ENCODE results near the gene NEDD4L. TPM values are rescaled to one million over a fixed set of nuclear protein-coding genes. Genes with fewer than 3 reads are reported as not detected.
"Not testable (repeated sequence)": the region's sequence is repeated elsewhere in the genome, so short reads cannot be mapped to it uniquely, and the experiment has no call there.

The NEDD4L gene
- total RNA-seq (ENCODE audit: unreplicated experiment) = 209 TPM
- long read RNA-seq, full-length matches to known transcripts = 1 of 8 reads
- long read RNA-seq, partial matches to known transcripts = 3 of 8 reads
- long read RNA-seq, other reads (novel, unspliced or antisense) = 4 of 8 reads

DNA sequence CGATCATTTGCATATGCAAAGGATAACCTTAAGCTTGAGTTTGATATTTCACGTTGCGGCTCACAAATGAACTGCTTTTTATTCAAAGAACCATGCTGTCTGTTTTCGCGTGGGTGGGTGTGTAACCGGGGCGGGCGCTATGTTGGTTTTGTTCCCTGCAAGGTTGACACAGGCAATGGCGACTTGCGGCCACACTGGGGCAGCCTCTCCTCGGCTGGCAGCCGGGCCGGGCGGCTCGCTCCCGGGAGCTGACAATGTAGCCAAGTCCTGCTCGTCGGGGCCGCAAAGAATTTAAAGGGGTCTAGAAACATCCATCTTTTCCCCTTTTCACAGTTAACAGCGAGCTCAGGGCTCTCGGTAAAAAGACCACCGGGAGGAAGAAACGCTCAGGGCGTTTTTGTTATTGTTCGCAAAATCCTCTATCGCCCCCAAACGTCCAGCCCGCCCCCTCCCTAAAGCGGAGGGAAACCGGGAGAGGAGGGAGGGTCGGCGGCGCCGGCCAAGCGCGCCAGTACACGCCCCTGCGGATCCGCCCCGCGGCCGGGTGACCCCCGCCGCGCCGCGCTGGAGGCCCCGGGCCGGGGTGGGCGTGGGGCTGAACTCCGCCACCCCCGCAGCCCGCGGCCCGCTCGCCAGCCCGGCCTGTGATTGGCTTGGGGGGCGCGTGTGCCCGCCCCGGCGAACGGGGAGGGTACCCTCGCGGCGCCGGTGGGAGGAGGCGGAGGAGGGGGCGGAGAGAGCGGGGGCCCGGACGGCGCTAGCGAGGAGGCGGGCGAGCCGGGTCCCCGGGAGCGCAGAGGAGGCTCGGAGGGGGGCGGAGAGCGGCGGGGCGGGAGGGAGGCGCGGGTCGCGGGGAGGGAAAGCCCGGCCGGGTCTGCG is at the start of gene NEDD4L:
NEDD4L (plus strand) TSS at position 736 of the 879 bp plus-strand sequence. CDS start 435 bp downstream, outside the sequence.
- peaks cover 24% of the 10 kb centered on the region for H3K4me1 Mint-ChIP-seq (ENCODE audit: low read depth, unreplicated experiment)
- H3K27ac Mint-ChIP-seq (ENCODE audit: unreplicated experiment) = peak within 1 kb of the TSS; percentile 99
- H3K9me3 Mint-ChIP-seq (ENCODE audit: unreplicated experiment) = peaks cover 18% of the 10 kb centered on the region
- H3K4me3 Mint-ChIP-seq (ENCODE audit: unreplicated experiment) = peak within 1 kb of the TSS; percentile 98
- TF ChIP-seq, protein P1, sequence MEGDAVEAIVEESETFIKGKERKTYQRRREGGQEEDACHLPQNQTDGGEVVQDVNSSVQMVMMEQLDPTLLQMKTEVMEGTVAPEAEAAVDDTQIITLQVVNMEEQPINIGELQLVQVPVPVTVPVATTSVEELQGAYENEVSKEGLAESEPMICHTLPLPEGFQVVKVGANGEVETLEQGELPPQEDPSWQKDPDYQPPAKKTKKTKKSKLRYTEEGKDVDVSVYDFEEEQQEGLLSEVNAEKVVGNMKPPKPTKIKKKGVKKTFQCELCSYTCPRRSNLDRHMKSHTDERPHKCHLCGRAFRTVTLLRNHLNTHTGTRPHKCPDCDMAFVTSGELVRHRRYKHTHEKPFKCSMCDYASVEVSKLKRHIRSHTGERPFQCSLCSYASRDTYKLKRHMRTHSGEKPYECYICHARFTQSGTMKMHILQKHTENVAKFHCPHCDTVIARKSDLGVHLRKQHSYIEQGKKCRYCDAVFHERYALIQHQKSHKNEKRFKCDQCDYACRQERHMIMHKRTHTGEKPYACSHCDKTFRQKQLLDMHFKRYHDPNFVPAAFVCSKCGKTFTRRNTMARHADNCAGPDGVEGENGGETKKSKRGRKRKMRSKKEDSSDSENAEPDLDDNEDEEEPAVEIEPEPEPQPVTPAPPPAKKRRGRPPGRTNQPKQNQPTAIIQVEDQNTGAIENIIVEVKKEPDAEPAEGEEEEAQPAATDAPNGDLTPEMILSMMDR (IDR thresholded peaks at IDR 0.05; ENCODE audit: partially characterized antibody, unreplicated experiment) = peak; percentile 67
- peak; percentile 91 for DNase-seq
- H3K36me3 Mint-ChIP-seq (ENCODE audit: unreplicated experiment) = no peaks in the 10 kb centered on the region
- H3K27me3 Mint-ChIP-seq (ENCODE audit: unreplicated experiment) = peaks cover 15% of the 10 kb centered on the region

DNA sequence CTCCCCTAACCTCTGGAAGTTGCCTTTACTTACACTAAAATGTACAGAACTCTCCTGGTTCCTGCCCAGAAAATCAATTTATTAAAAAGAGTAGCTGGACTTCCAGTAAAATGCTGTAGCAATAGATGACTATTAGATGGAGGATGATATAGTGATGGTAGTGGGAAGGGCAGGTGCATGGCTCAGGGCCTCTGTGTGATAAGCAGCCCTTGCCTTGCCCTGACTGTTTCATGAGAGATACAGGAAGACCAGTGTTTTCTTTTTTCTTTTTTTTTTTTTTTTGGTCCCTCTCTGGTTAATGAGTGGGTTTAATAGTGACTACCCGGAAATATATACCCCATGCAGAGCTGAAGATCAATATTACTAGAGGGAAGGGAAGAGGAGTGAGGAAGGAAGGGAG is 48.7 kb upstream of the NEDD4L start:
- no peak overlapping the region for H3K27ac Mint-ChIP-seq (ENCODE audit: unreplicated experiment)
- no peaks in the 10 kb centered on the region for H3K4me1 Mint-ChIP-seq (ENCODE audit: low read depth, unreplicated experiment)
- no peak overlapping the region for H3K4me3 Mint-ChIP-seq (ENCODE audit: unreplicated experiment)
- no peaks in the 10 kb centered on the region for H3K36me3 Mint-ChIP-seq (ENCODE audit: unreplicated experiment)
- no peak for DNase-seq
- peaks cover 4% of the 10 kb centered on the region for H3K9me3 Mint-ChIP-seq (ENCODE audit: unreplicated experiment)
- peaks cover 2% of the 10 kb centered on the region for H3K27me3 Mint-ChIP-seq (ENCODE audit: unreplicated experiment)
- TF ChIP-seq, protein P1 (IDR thresholded peaks at IDR 0.05; ENCODE audit: partially characterized antibody, unreplicated experiment) = no peak

DNA sequence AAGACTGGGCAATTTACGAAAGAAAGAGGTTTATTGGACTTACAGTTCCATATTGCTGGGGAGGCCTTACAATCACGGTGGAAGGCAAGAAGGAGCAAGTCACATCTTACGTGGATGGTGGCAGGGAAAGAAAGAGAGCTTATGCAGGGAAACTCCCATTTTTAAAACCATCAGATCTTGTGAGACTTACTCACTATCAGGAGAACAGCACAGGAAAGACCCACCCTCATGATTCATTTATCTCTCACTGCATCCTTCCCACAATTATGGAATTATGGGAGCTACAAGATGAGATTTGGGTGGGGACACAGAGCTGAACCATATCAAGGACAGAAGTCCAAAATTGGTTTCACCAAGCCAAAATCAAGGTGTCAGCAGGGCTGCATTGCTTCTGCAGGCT is 47.1 kb upstream of the NEDD4L start:
- H3K27me3 Mint-ChIP-seq (ENCODE audit: unreplicated experiment); H3K36me3 Mint-ChIP-seq (ENCODE audit: unreplicated experiment); H3K4me1 Mint-ChIP-seq (ENCODE audit: low read depth, unreplicated experiment); H3K4me3 Mint-ChIP-seq (ENCODE audit: unreplicated experiment); H3K27ac Mint-ChIP-seq (ENCODE audit: unreplicated experiment); DNase-seq; H3K9me3 Mint-ChIP-seq (ENCODE audit: unreplicated experiment): not testable (repeated sequence)

DNA sequence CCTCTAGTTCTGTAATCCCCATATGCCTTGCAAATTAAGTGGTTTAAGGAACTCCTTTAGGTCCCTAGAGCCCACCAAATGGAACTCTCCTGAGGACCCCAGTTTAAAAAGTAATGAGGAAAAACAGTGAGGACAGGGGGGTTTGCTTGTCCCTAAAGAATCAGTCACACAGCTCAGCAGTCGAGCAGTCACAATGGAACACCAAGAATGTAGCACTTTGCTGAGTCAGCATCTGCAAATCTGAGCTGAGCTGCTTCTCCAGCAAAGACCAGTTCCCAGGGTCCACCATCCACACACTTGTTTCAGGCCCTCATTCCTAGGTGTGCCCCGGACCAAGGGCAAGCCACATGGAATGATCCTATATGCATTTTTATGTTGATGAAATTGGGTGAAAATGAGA is 46.2 kb upstream of the NEDD4L start:
- Mint-ChIP-seq H3K27me3 (ENCODE audit: unreplicated experiment) (peaks cover 2% of the 10 kb centered on the region), H3K27ac (ENCODE audit: unreplicated experiment) (no peak overlapping the region), H3K9me3 (ENCODE audit: unreplicated experiment) (peaks cover 4% of the 10 kb centered on the region), H3K36me3 (ENCODE audit: unreplicated experiment) (no peaks in the 10 kb centered on the region), H3K4me3 (ENCODE audit: unreplicated experiment) (no peak overlapping the region), H3K4me1 (ENCODE audit: low read depth, unreplicated experiment) (no peaks in the 10 kb centered on the region)
- TF ChIP-seq, protein P1 (IDR thresholded peaks at IDR 0.05; ENCODE audit: partially characterized antibody, unreplicated experiment) = no peak
- DNase-seq = no peak

DNA sequence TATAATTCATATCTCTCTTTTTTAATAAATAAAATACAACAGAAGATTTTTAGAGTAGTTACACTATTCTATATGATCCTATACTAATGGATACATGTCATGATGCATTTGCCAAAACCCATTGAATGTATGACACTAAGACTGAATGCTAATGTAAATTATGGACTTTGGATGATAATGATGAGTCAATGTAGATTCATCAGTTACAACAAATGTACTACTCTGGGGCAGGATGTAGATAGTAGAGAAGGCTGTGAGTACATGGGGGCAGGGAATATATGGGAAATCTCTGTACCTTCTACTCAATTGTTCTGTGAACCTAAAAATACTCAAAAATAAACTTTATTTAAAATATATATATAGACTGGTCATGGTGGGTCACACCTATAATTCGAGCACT is 45.6 kb upstream of the NEDD4L start:
- H3K27me3 Mint-ChIP-seq (ENCODE audit: unreplicated experiment) = peaks cover 2% of the 10 kb centered on the region
- no peak for DNase-seq
- H3K4me3 Mint-ChIP-seq (ENCODE audit: unreplicated experiment) = no peak overlapping the region
- H3K27ac Mint-ChIP-seq (ENCODE audit: unreplicated experiment) = no peak overlapping the region
- peaks cover 2% of the 10 kb centered on the region for H3K9me3 Mint-ChIP-seq (ENCODE audit: unreplicated experiment)
- TF ChIP-seq, protein P1 (IDR thresholded peaks at IDR 0.05; ENCODE audit: partially characterized antibody, unreplicated experiment) = no peak
- no peaks in the 10 kb centered on the region for H3K4me1 Mint-ChIP-seq (ENCODE audit: low read depth, unreplicated experiment)
- H3K36me3 Mint-ChIP-seq (ENCODE audit: unreplicated experiment) = no peaks in the 10 kb centered on the region
